Upper lobe of left lung (tissue), 4 donors: ENCODE measurements around the gene ADCY5.

ENCODE experiments used
- CTCF ChIP-seq, 6 experiments: fragments of 450-650 bp in 4 of 6; fragments of 200-600 bp in 2 of 6; sonication (generic) in 2 of 6; IDR thresholded peaks; one replicate each; pipeline ENCODE4 v1.5.1; 2016 to 2019; ENCODE audit warnings: antibody characterized with exemption in 6 of 6
- POLR2A ChIP-seq, 4 donors: fragments of 450-650 bp; IDR thresholded peaks; one replicate each; pipeline ENCODE4 v1.5.1; 2016 to 2017; ENCODE audit warnings: antibody characterized with exemption in 4 of 4, mild to moderate bottlenecking in 2 of 4

- TF ChIP-seq CTCF (IDR thresholded peaks at IDR 0.05): no peak
- no peak for TF ChIP-seq POLR2A (IDR thresholded peaks at IDR 0.05)
These were observed 138.7 kb downstream of the ADCY5 start for GRCh38 chr3:123310186-123310585.
